ENCODE results near the gene MED14.

MED14 gene

GRCh38 chrX:40622479-40623138, 112.7 kb downstream of the MED14 start:
- no peak for DNase-seq (ENCODE audit: extremely low spot score, insufficient read length, low read depth)
- FAIRE-seq: no peak

GRCh38 chrX:40617566-40617965, 117.8 kb downstream of the MED14 start:
- FAIRE-seq (no peak), DNase-seq (ENCODE audit: extremely low spot score, insufficient read length, low read depth) (no peak)

DNA sequence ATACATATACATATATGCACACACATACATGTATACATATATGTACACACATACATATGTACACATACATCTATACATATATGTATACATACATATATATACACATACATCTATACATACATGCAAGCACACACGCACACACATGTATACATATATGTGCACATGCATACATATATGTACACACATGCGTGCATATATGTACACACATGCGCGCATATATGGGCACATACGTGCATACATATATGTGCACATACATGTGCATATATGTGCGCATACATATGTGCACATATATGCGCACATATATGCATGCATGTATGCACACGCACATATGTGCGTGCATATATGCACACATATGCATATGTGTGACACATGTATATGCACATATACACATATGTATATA, 119.4 kb downstream of the MED14 start:
- no peak for DNase-seq (ENCODE audit: extremely low spot score, insufficient read length, low read depth)
- FAIRE-seq: no peak

DNA sequence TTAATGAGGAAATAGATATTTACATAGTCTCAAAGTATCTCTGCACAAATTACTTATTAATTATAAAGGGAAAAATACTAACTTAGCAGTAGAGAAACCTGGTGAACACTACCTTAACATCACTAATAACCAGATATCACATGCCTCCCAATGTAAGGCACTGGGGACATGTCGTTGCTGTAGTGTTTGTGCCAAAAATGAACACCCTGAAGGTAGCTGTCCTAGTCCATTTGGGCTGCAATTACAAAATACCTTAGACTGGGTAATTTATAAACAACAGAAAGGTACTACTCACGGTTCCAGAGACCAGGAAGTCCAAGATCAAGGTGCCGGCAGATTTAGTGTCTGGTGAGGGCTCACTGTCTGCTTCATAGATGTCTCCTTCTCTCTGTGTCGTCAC, 122.8 kb downstream of the MED14 start:
- no peak for FAIRE-seq
- DNase-seq (ENCODE audit: extremely low spot score, insufficient read length, low read depth): no peak

- DNase-seq (ENCODE audit: extremely low spot score, insufficient read length, low read depth): no peak
- no peak for FAIRE-seq
Observed at GRCh38 chrX:40607381-40607780, 128.0 kb downstream of the MED14 start.

- no peak for FAIRE-seq
- no peak for DNase-seq (ENCODE audit: extremely low spot score, insufficient read length, low read depth)
Observed at GRCh38 chrX:40603446-40603845, 131.9 kb downstream of the MED14 start.
